Stimulated activated CD4-positive, alpha-beta T cell treated with anti-CD3 and anti-CD28 coated beads, Interleukin-4, amount 100 ng/mL, for 1 hour (primary cell): ENCODE data around the gene TNNT1.
"Not testable (repeated sequence)": the region's sequence is repeated elsewhere in the genome, so short reads cannot be mapped to it uniquely, and the experiment has no call there.

Experiments used
- DNase-seq: peaks from one replicate; pipeline ENCODE4 v3.0.0-alpha.2; 2020

Gene TNNT1, protein sequence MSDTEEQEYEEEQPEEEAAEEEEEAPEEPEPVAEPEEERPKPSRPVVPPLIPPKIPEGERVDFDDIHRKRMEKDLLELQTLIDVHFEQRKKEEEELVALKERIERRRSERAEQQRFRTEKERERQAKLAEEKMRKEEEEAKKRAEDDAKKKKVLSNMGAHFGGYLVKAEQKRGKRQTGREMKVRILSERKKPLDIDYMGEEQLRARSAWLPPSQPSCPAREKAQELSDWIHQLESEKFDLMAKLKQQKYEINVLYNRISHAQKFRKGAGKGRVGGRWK

GRCh38 chr19:55149078-55150003, at the start of gene TNNT1:
TNNT1 (minus strand) TSS chr19:55149206; CDS start chr19:55147157, 2,049 bp downstream.
- no peak for DNase-seq

GRCh38 chr19:55198651-55199050, 49.6 kb upstream of the TNNT1 start:
- DNase-seq: no peak

GRCh38 chr19:55197528-55197927, 48.5 kb upstream of the TNNT1 start:
- no peak for DNase-seq

DNA sequence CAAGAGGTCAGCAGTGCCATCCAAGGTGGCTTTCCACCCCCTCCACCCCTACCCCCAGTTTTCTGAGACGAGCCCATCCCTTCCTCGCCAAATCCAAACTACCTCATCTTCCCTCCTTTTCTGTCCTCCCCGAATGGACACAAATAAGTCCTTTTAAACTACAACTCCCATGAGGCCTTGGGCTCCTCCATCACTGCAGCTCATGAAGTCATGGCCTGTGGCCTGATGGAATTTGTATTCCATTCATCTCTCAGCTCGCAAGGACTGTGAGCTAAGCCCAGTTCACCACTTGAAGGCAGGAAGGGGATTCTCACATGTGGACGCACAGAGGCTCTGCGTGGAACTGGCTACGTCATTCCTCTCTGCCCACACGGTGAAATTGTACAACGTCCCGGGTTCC, 47.8 kb upstream of the TNNT1 start:
- DNase-seq: no peak

GRCh38 chr19:55193481-55193880, 44.5 kb upstream of the TNNT1 start:
- DNase-seq: no peak

DNA sequence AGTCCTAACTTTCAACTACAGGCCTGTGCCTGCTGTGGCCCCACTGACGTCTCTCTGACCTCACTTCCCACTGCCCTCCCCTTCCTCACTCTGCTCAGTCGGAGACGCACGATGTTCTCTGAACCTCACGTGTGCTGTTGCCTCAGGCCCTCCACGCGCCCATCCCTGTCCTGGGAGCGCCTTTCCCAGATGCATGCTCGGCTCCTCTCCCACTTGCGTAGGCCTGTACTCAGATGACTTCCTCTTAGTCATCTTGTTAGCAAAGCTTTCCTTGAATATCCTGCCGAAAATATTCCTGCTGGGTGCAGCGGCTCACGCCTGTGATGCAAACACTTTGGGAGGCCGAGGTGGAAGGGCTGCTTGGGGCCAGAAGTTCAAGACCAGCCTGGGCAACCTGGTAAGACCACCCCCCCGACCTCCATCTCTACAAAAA, 40.4 kb upstream of the TNNT1 start:
- DNase-seq: no peak

DNA sequence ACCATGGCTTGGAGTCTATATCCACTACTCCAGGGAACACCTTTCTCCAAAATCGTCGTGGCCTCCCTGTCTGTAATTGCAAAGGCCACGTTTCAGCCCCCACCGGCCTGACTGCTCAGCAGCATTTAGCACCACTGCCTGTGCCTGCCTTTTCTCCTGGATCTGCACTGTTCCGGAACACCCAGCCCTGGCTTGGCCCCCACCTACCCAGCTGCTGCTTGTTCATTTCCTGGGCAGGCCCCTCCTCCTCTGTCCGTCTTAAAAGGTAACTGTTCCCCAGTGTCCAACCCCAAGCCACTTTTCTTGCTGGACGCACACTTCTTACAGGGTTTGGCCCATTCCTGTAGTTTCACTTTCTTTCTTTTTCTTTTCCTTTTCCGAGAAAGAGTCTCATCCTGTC, 39.6 kb upstream of the TNNT1 start:
- no peak for DNase-seq

GRCh38 chr19:55186080-55186479, 37.1 kb upstream of the TNNT1 start:
- DNase-seq: no peak

- DNase-seq: no peak
Measured at GRCh38 chr19:55181740-55182139, 32.7 kb upstream of the TNNT1 start.

- peak; percentile 70 for DNase-seq
Measured at GRCh38 chr19:55179606-55180484, 30.8 kb upstream of the TNNT1 start, which contains the start of gene SYT5. SYT5 (minus strand) TSS chr19:55180289; CDS start chr19:55179041, 1,248 bp downstream.

DNA sequence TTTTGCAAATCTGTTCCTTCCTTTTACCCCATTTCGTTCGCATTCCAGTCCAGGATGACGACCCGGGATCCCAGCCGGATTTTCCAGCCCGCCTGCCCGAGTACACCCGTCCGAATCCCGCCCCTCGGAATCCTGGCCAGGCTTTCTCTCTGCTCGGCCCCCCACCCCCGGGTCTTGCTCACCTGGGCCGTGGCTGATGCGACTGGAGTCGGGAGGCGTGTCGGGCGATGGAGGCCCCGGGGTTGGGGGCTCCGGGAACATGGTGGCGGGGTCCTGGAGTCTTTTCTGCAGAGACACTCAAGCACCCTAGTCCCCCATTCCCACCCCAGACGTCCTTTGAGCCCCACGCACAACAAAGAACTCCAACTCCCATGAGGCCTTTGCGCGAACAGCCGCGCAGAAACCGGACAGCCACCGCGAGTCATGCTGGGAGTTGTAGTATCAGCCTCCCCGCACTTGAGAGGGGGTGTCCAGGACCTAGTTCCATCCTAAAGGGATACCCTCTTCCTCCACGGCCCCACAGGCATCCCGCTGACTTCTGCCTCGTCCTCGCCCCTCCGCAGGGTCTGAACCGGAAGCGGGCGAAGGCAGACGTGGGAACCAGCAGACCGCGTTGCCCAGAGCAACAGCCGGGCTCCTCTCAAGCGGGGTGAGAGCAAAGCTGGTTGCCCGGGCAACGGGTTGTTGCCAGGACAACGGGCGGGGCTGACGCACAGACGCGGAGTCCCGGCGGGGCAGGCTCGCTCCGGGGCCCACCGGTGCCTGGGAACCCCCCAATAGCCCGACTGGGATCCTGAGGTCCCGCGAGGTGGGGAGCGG, 30.0 kb upstream of the TNNT1 start:
- peak; percentile 87 for DNase-seq

- DNase-seq: no peak
Measured at GRCh38 chr19:55176076-55176475, 27.1 kb upstream of the TNNT1 start.

- no peak for DNase-seq
Measured at GRCh38 chr19:55175117-55175867, 26.3 kb upstream of the TNNT1 start.

DNA sequence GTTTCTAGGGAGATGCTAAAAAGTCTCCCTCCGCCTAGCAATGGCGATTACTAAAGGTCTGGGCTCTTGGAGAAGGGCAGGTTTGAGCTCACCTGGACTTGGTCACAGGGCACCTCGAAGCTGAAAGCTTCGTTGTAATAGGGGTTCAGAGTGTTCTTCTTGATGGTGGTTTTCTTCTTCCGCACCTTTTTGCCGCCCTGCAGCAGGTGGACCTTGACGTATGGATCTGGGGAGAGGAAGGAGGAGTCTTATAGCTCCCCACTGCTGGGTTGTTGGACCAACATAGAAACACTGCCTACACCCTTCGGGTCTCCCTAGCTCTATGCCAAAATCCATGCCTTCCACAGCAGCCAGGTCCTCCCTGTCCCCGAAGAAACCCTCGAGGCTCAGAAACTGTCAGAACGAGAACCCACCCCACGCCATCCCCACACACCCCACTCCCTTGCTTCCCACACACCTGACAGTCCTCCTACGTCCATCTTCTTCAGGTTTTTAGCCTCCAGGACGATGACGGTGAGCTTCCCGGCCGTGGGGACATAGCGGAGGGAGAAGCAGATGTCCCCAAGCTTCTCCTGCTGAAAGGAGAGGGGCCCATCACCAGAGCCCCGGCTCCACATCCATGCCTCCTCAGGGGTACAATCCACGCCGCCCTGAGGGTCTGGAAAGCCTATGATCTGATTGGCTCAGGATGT, 25.6 kb upstream of the TNNT1 start:
- no peak for DNase-seq

DNA sequence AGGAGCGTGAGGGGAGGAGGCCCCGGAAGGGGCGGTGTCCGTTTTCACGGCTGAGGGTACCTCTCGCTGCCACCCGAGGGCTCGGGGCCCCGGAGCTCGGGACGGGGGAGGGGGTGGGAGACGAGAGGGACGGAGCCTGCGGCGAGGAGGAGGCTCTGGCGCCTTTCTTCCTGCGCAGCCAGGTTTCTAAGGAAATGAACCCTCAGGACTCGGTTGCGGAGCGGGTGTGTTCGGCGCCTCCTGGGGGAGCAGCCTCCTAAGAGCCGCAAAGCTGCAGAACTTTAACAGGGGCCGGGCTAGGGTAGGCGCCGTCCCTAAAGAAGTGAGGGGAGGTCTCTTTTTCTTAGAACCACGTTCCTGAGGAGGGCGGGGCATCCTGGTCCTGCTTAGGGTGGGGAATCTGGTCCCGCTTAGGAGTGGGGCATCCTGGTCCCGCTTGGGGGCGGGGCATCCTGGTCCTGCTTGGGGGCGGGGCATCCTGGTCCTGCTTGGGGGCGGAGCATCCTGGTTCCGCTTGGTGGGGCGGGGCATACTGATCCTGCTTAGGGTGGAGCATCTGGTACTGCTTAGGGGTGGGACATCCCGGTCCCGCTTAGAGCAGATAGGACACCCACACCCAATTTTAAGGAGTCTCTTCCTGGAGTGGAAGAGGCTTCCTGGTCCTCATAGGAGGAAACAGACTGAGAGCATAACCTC, 24.9 kb upstream of the TNNT1 start:
- peak; percentile 24 for DNase-seq

DNA sequence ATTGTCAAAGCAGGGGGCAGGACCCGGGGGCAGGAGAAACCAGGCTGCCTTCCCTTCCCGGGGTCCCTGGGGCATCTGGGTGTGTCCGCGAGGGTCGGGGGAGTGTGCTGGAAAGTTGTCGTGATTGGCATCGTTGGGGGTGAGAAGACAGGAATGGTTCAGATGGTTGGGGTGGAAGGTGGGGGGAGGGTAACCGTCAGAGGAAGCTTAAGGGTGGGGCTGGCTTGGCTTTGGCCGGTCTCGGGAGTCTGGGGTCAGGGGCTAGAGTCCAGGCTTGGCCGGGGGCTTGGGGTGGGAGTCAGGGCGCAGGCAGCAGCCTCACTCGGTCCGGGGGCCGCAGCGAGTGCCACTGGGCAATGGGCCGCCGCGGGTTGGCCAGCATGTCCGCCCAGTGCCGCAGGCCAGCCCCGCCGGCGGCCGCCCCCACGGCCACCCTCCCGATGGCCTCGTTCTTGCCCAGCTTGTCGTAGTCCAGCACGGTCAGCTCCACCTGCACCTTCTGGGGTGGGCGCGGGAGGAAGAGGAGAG, 24.2 kb upstream of the TNNT1 start:
- DNase-seq: no peak

GRCh38 chr19:55172741-55173140, 23.7 kb upstream of the TNNT1 start:
- no peak for DNase-seq

DNA sequence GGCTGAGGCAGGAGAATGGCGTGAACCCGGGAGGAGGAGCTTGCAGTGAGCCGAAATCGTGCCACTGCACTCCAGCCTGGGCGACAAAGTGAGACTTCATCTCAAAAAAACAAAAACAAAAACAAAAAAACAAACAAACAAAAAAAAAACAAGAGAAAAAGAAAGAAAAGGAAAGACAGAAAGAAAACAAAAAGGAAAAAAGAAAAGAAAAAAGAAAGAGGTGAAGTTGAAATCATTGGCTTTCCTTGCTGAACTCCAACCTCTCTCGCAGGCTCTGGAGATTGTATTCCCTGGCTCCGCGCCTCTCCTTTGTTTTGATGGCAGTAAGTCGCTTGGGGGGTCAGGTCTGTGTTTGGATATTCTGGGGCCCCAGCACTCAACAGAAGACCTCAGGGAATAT, 23.3 kb upstream of the TNNT1 start:
- DNase-seq: not testable (repeated sequence)

DNA sequence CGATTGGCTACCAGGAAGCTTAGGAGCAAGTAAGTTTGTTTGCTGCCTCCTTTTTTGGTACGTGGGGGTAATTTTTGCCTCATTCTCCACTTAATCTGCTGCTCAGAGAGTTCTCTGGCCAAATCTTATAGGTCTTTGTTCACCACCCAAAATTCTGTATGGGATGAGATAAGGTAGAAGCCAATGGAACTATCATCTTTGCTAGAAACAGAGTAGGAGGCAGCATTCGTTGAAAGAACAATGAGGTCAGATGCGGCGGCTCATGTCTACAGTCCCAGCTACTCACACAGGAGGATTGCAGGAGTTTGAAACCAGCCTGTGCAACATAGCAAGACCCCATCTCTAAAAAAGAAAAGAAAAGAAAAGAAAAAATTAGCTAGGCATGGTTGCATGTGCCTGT, 22.4 kb upstream of the TNNT1 start:
- no peak for DNase-seq

DNA sequence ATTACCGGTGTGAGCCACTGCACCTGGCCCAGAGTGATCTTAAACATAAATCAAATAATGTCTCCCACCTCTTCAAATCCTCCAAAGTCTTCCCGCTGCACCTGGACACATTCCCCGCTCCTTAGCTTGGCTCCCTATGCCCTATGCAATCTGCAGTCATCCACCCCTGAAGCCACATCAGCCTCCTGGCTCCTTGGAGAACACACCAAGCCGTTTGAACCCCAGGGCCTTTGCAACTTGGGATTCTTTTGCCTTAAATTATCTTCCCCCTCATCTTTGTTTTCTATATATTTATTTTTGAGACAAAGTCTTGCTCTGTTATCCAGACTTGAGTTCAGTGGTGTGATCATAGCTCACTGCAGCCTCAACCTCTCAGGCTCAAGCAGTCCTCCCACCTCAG, 20.1 kb upstream of the TNNT1 start:
- no peak for DNase-seq
